DLD1 (cell line): Measurements from ENCODE around the gene MED13.
"Not testable (repeated sequence)": the region's sequence is repeated elsewhere in the genome, so short reads cannot be mapped to it uniquely, and the experiment has no call there.

Experiments used
- in situ Hi-C: cut with HindIII; loops from 2 replicates; pipeline ENCODE4 v1.10.0; 2017; ENCODE audit warnings: low sequenced_read_pairs

The MED13 gene

GRCh38 chr17:62057696-62058095, 7.4 kb downstream of the MED13 start:
- in situ Hi-C loops = no loop called here

- in situ Hi-C loops = no loop called here
Observed at GRCh38 chr17:62052765-62053338, 12.2 kb downstream of the MED13 start.

GRCh38 chr17:62051053-62051452, 14.0 kb downstream of the MED13 start:
- in situ Hi-C loops = no loop called here

GRCh38 chr17:62049299-62049698, 15.8 kb downstream of the MED13 start:
- in situ Hi-C loops = no loop called here

DNA sequence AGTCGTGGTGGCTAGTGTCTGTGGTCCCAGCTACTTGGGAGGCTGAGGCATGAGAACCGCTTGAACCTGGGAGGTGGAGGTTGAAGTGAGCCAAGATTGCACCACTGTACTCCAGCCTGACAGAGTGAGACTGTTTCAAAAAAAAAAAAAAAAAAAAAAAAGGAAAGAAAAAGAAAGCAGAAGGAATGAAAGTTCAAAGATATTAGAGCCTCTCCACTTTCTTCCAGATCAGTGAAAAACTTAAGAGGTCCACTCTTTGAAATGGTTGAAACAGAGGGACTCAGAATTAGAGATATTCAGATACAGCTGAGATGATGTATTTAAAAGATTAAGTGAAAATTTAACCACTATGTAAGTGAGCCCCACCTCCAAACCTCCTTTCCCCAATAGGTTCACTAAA, 16.8 kb downstream of the MED13 start:
- in situ Hi-C loops = no loop called here

DNA sequence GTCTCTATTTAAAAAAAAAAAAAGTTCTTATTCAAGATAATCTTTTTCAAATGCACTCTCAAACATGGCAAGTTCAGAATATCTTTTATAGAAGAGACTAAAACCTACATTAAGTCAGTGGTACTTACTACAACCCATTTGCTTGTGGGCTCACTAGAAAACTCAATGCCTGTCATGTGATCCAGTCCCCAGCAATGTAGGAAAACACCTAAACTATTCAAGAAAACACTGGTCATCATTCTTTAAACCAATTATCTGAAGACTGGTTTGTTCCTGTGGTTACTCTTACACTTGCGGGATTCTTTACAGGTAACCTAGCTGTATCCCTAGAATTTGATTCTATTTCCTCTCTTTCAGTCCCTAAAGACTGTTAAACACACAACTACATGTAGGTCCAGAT, 19.6 kb downstream of the MED13 start:
- in situ Hi-C loops = no loop called here

DNA sequence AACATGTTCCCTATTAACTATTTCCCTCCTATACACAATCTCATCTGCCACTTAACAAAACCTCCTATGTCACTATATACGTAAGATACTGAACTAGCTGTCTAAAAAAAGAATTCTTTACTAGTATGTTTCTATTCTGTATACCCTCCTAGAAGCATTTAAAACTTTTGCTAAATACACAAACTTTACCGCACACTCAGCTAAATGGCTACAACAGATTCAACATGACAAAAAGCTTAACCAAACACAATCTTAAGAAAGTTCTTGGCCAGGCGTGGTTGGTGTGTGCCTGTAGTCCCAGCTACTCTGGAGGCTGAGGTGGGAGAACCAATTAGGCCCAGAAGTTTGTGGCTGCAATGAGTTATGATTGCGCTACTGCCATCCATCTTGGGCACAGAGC, 20.0 kb downstream of the MED13 start:
- in situ Hi-C loops = no loop called here

DNA sequence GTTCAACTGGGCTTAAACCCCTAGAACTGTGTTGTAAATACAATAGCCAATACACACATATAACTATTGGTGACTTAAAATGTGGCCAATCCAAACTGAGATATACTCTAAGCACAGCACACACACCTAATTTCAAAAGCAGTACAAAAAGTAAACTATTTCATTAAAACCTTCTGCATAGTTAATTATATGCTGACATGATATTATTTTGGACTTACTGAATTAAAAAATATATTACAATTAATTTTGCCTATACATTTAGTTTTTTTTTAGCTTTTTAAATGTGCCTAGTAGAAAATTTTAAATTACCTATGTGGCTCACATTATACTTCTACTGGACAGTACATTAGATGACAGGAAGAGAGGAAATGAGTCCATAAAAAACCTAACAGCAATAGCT, 21.5 kb downstream of the MED13 start:
- in situ Hi-C loops = no loop called here

DNA sequence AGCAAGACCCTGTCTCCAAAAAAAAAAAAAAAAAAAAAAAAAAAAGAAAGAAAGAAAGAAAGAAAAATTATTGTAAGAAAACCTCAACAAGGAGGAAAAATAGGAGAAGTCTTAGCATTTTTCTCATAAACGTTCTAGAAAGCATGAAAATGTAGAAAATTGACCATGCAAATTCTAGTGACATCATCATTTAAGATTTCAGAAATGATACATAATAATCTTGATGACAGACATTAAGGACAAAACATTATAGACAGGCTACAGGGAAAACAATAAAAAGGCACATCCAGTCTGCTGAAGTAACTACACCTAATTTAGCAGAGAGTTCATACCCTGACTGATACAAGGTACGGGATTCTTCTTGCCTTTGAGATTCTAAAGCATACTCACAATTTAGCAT, 21.9 kb downstream of the MED13 start:
- in situ Hi-C loops = no loop called here

DNA sequence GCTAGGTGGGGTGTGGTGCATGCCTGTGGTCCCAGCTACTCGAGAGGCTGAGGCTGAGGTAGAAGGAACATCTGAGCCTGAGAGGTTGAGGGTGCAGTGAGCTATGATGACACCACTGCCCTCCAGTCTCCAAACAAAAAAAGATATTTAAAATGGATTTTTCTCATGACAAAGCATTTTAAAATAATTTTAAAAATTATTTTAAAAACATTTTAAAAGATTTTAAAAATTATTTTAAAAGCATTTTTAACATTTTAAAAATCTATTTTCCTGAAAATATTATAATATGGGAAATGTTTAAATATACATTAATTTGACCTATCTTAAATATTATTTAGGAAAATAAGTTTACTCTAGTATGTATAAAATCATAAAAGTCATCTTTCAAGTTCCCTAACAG, 26.8 kb downstream of the MED13 start:
- in situ Hi-C loops = no loop called here

DNA sequence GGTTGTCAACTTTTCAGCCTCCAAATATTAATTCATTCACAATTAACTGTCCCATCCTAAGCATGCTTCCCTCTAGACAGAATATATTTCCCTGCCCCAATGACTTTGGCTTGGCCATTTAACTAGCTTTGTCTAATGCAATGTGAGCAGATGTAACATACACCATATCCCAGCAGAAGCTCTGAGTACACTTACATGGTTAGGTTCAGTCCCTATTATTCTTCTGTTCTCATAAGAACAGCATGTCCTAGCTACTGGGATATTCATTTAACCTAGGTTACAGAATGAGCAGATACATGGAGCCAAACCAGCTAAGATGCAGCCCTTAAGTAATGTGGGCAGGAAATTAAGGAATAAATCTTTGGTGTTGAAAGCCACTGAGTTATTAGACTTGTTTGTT, 31.8 kb downstream of the MED13 start:
- in situ Hi-C loops = no loop called here

- in situ Hi-C loops = no loop called here
Observed at GRCh38 chr17:62032480-62032879, 32.6 kb downstream of the MED13 start.

- in situ Hi-C loops = no loop called here
Observed at GRCh38 chr17:62030264-62030663, 34.8 kb downstream of the MED13 start.

- in situ Hi-C loops = no loop called here
Observed at GRCh38 chr17:62024866-62025265, 40.2 kb downstream of the MED13 start.

DNA sequence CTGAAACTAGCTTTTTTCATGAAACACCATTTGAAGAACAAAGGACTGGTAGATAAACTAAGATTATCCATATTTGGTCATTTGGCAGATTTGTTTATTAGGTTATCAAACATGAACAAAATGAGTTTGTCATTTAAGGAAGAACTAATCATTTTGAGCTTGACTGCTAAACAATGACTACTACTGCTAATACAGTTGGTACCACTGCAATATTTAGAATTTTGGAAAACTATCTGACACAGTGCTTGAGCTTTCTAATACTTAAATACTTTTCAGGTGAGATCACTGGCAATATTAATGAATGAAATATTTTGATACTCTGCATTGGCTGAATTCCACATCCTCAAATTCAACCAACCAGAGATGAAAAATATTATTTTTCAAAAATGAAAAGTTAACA, 47.2 kb downstream of the MED13 start:
- in situ Hi-C loops = no loop called here

GRCh38 chr17:62017496-62017895, 47.6 kb downstream of the MED13 start:
- in situ Hi-C loops = no loop called here

GRCh38 chr17:62014526-62014925, 50.6 kb downstream of the MED13 start:
- in situ Hi-C loops = no loop called here

GRCh38 chr17:62009220-62009619, 55.9 kb downstream of the MED13 start:
- in situ Hi-C loops = no loop called here

- in situ Hi-C loops = no loop called here
Observed at GRCh38 chr17:62008294-62008693, 56.8 kb downstream of the MED13 start.

DNA sequence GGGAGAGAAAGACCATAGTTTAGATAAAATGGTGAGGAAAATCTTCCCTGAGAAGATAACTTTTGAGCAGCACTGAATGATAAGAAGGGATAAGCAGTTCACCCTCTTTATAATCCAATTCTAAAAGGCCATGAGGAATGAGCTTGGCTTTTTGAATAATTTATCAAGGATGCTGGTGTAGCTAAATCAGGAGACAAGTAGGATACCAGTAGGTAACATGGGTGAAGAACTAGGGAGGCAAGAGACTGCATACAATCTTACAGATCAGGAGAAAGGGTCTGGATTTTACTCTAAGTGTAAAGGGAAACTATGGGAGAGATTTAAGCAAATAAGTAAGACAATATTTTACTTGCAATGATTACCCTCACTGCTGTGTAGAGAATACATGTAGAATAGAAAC, 60.7 kb downstream of the MED13 start:
- in situ Hi-C loops = no loop called here

- in situ Hi-C loops = not testable (repeated sequence)
Observed at GRCh38 chr17:62003141-62003540, 61.9 kb downstream of the MED13 start.

DNA sequence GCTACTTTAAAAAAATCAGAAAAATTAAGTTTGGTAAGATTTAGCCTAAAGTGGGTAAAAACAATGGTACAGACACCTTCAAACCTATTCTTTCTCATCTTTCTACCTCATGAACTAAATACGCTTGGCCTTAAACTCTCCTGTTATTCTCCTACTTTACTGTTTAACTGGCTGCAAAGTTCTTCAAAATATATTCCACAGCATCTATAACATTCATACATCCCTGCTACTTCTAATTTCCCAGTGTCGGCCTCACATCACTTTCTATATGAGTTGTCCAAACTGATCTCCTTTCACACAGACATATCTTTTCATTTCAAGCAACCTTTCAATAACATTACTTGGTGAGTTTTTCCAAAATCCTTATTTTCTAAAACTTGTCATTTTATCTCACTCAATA, 64.0 kb downstream of the MED13 start:
- in situ Hi-C loops = no loop called here

DNA sequence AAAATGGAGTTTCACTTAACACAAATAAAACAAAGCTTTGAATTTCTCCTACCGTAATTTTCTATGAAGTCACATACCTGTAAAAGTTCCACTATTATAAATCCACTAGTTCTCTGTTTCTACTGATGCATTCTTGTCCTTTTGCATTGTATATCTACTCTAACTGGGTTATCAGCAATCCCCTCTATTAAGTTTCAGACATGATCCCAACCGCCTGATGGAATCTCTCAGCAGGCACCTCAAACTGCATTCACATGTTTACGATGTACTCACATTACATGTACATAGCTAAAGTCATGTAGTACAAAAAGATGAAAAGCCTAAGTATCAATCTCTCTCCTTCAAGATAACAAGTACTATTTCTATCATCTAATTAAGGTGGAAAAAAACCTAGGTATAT, 64.9 kb downstream of the MED13 start:
- in situ Hi-C loops = no loop called here

DNA sequence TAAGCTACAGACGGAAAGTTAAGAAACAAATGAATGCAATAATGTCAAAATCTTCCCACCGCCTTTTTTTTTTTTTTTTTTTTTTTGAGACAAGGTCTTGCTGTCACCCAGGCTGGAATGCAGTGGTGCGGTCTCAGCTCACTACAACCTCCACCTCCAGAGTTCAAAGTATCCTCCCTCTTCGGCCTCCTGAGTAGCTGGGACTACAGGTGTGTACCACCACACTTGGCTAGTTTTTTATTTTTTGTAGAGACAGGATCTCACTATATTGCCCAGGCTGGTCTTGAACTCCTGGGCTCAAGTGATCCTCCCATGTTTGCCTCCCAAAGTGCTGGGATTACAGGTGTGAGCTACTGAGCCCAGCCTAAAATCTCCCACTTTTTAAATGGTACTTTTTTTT, 66.5 kb downstream of the MED13 start:
- in situ Hi-C loops = not testable (repeated sequence)
